HFFc6 (cell line): ENCODE measurements around the gene TMPRSS13. TPM values are rescaled to one million over a fixed set of nuclear protein-coding genes. Genes with fewer than 3 reads are reported as not detected.

Experiments used
- DNase-seq: peaks from one replicate; pipeline ENCODE4 v3.0.0-alpha.2; 2018
- H3K27ac Mint-ChIP-seq: 2 replicates; pipeline ENCODE4 v1.8.0; 2020; ENCODE audit warnings: mild to moderate bottlenecking, mixed read lengths
- H3K27me3 Mint-ChIP-seq: 2 replicates; pipeline ENCODE4 v1.8.0; 2021; ENCODE audit warnings: mild to moderate bottlenecking, moderate library complexity, mixed read lengths; ENCODE audit not compliant: insufficient read depth
- H3K36me3 Mint-ChIP-seq: 2 replicates; pipeline ENCODE4 v1.8.0; 2021; ENCODE audit warnings: low read depth, mixed read lengths
- H3K4me1 Mint-ChIP-seq: 2 replicates; pipeline ENCODE4 v1.8.0; 2020; ENCODE audit warnings: low read depth, mixed read lengths
- H3K4me3 Mint-ChIP-seq: 2 replicates; pipeline ENCODE4 v1.8.0; 2020; ENCODE audit warnings: mild to moderate bottlenecking, moderate library complexity, mixed read lengths
- H3K9me3 Mint-ChIP-seq: 2 replicates; pipeline ENCODE4 v1.8.0; 2020; ENCODE audit warnings: mild to moderate bottlenecking, mixed read lengths
- total RNA-seq, 6 experiments: library from RNA; stranded (reverse); fragmentation: NEBNext Ultra II Directional; extraction: Animal tissue kit (Norgen Biotek cat#: 25700); gene quantifications; 2 replicates in 1 of 6; 3 replicates in 5 of 6; pipeline ENCODE4 v1.2.3, GENCODE V29; 2021
- TF ChIP-seq, protein P1 (sequence below): fragments of 200-600 bp; sonication (generic); IDR thresholded peaks from 2 replicates; pipeline ENCODE4 v1.5.0; 2021; ENCODE audit warnings: antibody characterized with exemption, mild to moderate bottlenecking

TMPRSS13 gene
- total RNA-seq, 6 experiments from 2014 or later, result not detected

DNA sequence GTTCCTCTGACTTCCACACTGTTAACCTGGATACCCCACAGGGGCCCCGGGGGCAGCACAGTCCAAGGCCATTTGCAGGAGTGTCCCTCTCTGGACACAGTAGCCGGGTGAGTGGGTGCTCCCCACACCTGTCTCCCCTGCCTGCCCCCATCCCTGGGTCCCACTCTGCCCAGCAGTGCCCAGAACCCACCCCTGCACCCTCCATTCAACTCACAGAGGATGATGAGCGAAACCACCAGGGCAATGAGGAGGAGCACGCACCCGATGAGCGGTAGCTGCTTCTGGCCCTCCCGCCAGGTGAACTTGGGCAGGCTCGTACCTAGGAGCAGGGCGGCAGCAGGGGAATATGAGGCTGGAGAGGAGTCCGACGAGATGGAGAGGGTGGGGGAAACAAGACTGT lies 12.2 kb downstream of the TMPRSS13 start:
- TF ChIP-seq, protein P1, sequence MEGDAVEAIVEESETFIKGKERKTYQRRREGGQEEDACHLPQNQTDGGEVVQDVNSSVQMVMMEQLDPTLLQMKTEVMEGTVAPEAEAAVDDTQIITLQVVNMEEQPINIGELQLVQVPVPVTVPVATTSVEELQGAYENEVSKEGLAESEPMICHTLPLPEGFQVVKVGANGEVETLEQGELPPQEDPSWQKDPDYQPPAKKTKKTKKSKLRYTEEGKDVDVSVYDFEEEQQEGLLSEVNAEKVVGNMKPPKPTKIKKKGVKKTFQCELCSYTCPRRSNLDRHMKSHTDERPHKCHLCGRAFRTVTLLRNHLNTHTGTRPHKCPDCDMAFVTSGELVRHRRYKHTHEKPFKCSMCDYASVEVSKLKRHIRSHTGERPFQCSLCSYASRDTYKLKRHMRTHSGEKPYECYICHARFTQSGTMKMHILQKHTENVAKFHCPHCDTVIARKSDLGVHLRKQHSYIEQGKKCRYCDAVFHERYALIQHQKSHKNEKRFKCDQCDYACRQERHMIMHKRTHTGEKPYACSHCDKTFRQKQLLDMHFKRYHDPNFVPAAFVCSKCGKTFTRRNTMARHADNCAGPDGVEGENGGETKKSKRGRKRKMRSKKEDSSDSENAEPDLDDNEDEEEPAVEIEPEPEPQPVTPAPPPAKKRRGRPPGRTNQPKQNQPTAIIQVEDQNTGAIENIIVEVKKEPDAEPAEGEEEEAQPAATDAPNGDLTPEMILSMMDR, result no peak
- DNase-seq, result no peak
- H3K4me3 Mint-ChIP-seq, result no peak overlapping the region
- no peaks in the 10 kb centered on the region for H3K4me1 Mint-ChIP-seq
- H3K27me3 Mint-ChIP-seq, result peaks cover 57% of the 10 kb centered on the region
- H3K9me3 Mint-ChIP-seq, result no peaks in the 10 kb centered on the region
- H3K36me3 Mint-ChIP-seq, result no peaks in the 10 kb centered on the region
- no peak overlapping the region for H3K27ac Mint-ChIP-seq

DNA sequence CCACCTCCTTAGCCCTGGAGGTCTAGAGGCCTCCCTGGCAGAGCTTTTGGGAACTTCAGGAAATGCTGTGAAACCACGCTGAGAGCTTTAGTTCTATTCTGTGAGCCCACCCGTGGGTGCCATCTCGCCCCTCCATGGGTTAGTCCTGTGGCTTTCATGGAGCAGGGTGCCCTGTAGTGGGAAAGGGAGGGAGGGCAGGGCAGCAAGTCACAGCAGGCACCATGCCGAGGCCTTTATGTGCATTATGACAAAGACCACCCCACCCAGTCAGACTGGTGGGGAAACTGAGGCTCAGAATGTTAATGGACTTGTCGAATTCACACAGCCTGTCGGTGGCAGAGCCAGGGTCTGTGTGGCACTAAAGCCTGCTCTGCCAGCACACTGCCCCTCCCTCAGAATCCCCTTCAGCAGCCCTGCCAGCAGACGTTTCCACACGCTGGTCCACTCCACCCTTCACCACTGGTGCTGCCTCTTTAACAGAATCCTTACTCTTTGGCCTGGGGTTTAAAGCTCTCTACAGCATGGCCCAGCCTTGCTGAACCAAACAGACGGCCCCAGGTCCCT lies 13.4 kb downstream of the TMPRSS13 start:
- Mint-ChIP-seq H3K27ac (no peak overlapping the region), H3K27me3 (peaks cover 64% of the 10 kb centered on the region), H3K36me3 (no peaks in the 10 kb centered on the region), H3K4me3 (no peak overlapping the region), H3K9me3 (no peaks in the 10 kb centered on the region), H3K4me1 (no peaks in the 10 kb centered on the region)
- TF ChIP-seq, protein P1, result no peak
- no peak for DNase-seq

DNA sequence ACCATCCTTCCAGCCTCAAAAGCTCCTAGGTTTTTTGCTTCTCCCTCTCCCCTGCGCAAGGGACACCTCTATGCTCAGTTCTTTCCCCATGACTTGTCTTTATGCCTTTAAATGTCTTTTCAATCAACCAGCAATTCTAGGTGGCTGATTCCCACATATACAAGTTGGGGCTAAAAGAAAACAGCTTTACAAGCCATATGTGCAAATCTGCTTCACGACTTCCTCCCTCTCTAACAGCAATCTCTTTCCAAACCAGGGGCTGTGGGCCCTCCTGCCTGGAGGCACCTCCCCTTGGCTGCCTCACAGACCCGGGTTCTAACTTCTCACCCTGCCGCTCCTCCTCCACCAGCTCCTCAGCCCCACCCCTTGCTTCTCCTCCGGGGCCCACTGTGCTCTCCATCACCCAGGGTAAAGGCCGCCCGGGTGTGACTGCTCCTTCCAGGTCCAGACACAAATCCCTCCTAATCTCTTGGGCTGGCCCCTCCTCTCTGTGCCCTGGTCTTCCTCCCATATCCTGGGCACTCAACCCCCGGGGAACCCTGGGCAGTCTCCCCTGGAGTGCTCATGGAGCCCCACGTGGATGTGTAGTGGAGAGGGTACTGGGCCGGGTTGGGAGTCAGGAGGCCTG lies 14.1 kb downstream of the TMPRSS13 start:
- TF ChIP-seq, protein P1, result no peak
- no peaks in the 10 kb centered on the region for H3K4me1 Mint-ChIP-seq
- H3K36me3 Mint-ChIP-seq, result no peaks in the 10 kb centered on the region
- H3K9me3 Mint-ChIP-seq, result no peaks in the 10 kb centered on the region
- DNase-seq, result no peak
- peaks cover 63% of the 10 kb centered on the region for H3K27me3 Mint-ChIP-seq
- no peak overlapping the region for H3K4me3 Mint-ChIP-seq
- H3K27ac Mint-ChIP-seq, result no peak overlapping the region

DNA sequence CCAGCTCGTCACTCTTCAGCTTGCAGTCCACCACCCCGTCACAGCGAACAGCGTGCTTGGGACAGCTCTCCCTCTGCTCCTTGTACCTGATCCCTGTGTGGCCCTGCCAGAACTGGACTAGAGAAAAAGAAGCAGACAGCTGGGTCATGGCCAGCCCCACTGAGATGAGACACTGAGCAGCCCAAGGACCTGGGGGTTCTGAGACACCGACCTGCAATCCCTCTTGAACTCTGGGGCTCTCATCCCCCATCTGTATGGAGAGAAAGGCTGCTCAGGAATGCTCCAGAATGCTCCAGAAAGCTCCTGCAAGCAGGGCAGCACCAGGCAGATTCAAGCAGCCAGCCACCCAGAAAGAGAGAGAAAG lies 14.8 kb downstream of the TMPRSS13 start:
- no peaks in the 10 kb centered on the region for H3K4me1 Mint-ChIP-seq
- H3K4me3 Mint-ChIP-seq, result no peak overlapping the region
- H3K27ac Mint-ChIP-seq, result no peak overlapping the region
- TF ChIP-seq, protein P1, result no peak
- no peak for DNase-seq
- no peaks in the 10 kb centered on the region for H3K36me3 Mint-ChIP-seq
- H3K27me3 Mint-ChIP-seq, result peaks cover 61% of the 10 kb centered on the region
- H3K9me3 Mint-ChIP-seq, result no peaks in the 10 kb centered on the region

DNA sequence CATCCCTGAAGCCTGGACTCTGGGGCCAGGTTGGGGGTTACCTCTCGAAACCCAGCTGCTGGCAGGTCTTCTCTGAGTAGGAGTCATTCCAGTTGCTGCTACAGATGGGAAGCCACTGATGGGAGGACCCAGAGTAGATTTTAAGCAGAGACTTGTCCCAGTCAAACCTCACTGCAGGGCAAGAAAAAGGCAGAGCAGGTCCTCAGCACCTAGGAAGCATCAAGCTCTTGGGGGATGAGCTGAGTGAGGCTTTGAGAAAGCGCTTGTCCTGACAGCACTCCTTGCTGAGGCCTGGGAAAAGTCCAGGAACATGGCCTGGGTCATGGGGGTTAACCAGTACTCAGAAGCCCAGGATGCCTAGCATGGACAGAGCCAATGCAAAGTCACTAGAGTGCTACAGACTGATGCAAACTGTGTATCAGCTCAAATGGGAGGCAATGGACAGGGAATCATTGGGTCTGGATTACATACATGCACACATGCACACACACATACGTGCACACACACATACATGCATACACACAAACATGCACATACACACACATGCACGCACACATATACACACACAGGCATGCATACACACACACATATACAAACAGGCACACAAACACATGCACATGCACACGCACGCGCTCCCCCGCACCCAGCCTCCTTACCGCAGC lies 15.3 kb downstream of the TMPRSS13 start:
- TF ChIP-seq, protein P1, result no peak
- DNase-seq, result no peak
- Mint-ChIP-seq H3K9me3 (no peaks in the 10 kb centered on the region), H3K4me3 (no peak overlapping the region), H3K27me3 (peaks cover 62% of the 10 kb centered on the region), H3K4me1 (no peaks in the 10 kb centered on the region), H3K36me3 (no peaks in the 10 kb centered on the region), H3K27ac (no peak overlapping the region)
